Lung (tissue), 12 donors: ENCODE data around the gene TRIM44. TPM values are rescaled to one million over a fixed set of nuclear protein-coding genes. Genes with fewer than 3 reads are reported as not detected.

Experiments
- ATAC-seq: fragments of 200-7000 bp; cut with Tn5 transposase; one replicate; pipeline ENCODE4 v1.9.1; 2020; ENCODE audit warnings: moderate number of reproducible peaks; ENCODE audit not compliant: insufficient read depth, low FRiP score
- DNase-seq, 3 donors: peaks; one replicate each; pipeline ENCODE4 v3.0.0-alpha.2; 2013 to 2017
- H3K27ac ChIP-seq, 2 donors: one replicate each; pipeline ENCODE4 v1.5.1; 2013; ENCODE audit warnings: mild to moderate bottlenecking in 2 of 2, moderate library complexity in 2 of 2, control low read depth in 1 of 2, inconsistent platforms in 1 of 2, low read depth in 1 of 2, low read length in 1 of 2
- H3K27me3 ChIP-seq, 3 donors: one replicate each; pipeline ENCODE4 v1.5.1; 2013; ENCODE audit warnings: low read length in 2 of 3; ENCODE audit not compliant: control insufficient read depth in 3 of 3, insufficient read depth in 3 of 3
- H3K36me3 ChIP-seq, 4 donors: one replicate each; pipeline ENCODE4 v1.5.1; 2013; ENCODE audit warnings: low read length in 4 of 4, mild to moderate bottlenecking in 1 of 4, moderate library complexity in 1 of 4; ENCODE audit not compliant: control insufficient read depth in 4 of 4, insufficient read depth in 4 of 4
- H3K4me1 ChIP-seq, 5 donors: one replicate each; pipeline ENCODE4 v1.5.1; 2013; ENCODE audit warnings: low read length in 5 of 5, mild to moderate bottlenecking in 2 of 5, moderate library complexity in 1 of 5; ENCODE audit not compliant: control insufficient read depth in 5 of 5, insufficient read depth in 5 of 5
- H3K4me3 ChIP-seq: one replicate; pipeline ENCODE4 v1.5.1; 2013; ENCODE audit warnings: mild to moderate bottlenecking, control low read depth, moderate library complexity
- H3K9ac ChIP-seq, 2 donors: one replicate each; pipeline ENCODE4 v1.5.1; 2013; ENCODE audit warnings: low read length in 2 of 2, control low read depth in 1 of 2; ENCODE audit not compliant: insufficient read depth in 1 of 2
- H3K9me3 ChIP-seq, 4 donors: one replicate each; pipeline ENCODE4 v1.5.1; 2013; ENCODE audit warnings: low read length in 3 of 4, mild to moderate bottlenecking in 1 of 4, moderate library complexity in 1 of 4; ENCODE audit not compliant: control insufficient read depth in 4 of 4, insufficient read depth in 3 of 4
- WGBS, 2 donors: extraction: QIAGEN DNeasy Blood & Tissue Kit; methylation state at CpG; one replicate each; pipeline ENCODE4 v1.1.7; 2013; 5-methylcytosine and 5-hydroxymethylcytosine counted together
- polyA plus RNA-seq, 2 donors: library from polyadenylated mRNA; stranded (reverse); fragments of 200-250 nt; gene quantifications; one replicate each; pipeline ENCODE4 v1.2.1, GENCODE V29; 2013
- total RNA-seq, 2 donors: library from RNA; depleted of rRNA in 1 of 2; stranded (reverse); fragments of >200 nt in 1 of 2; gene quantifications; one replicate each; pipeline ENCODE4 v1.2.1, GENCODE V29; 2014 to 2021
- TF ChIP-seq, protein P1 (sequence below): IDR thresholded peaks from 2 replicates; pipeline ENCODE4 v1.5.1; 2012; ENCODE audit warnings: mild to moderate bottlenecking; ENCODE audit errors: control extremely low read depth, extremely low read depth
- donor health status: control.
- donor health status: control.
- donor health status: Bipolar disorder and iron deficiency.
- donor health status: healthy.
- donor health status: DM: yes; HTN: yes; CAD: no.

TRIM44 gene
- total and polyA plus RNA-seq, 4 donors = 9.1 to 62.2 (median 22.7) TPM

DNA sequence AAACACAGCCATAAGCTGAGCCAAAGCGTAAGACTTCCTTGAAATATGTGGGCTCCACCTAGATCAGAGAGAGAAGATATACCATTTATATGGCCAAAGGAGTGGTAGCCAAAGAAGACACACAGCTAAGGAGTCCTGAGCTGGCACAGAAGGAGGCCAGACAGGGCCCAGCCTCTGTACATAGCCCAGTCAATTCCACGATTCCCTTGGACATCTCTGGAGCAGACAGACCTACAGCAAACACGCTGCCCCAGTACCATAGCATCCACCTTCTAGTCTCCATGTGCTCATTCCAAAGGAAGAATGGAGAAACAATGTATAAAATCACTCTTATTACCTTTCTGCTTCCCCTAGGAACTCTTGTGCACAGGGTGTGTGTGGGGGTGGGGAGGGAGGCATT, 179.2 kb downstream of the TRIM44 start:
- no peak for ATAC-seq
- H3K4me1 ChIP-seq = no peaks in the 10 kb centered on the region

DNA sequence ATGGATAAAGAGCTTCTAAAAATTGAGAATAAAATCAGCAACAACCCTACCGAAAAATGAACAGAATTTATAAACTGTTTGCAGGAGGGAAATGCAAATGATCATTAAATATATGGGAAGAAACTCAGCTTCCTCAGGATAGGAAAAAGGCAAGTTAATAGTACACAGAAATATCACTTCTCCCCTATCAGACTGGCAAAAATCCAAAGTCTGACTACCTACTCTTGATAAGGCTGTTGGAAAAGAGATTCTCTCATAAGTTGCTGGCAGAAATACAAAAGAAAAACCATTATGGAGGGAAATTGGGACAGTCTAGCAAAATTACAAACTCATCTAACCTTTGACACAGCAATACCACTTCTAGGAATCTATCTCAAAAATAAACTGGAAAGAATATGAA, 180.4 kb downstream of the TRIM44 start:
- Histone ChIP-seq H3K36me3 (no peaks in the 10 kb centered on the region), H3K4me3 (no peak overlapping the region), H3K9ac (no peak overlapping the region), H3K27me3 (no peaks in the 10 kb centered on the region), H3K4me1 (peaks cover 0 to under 1% (median 0%) of the 10 kb centered on the region in 5 donors), H3K27ac (no peak overlapping the region), H3K9me3 (peaks cover 0 to 3% (median 0%) of the 10 kb centered on the region in 4 donors)
- TF ChIP-seq, protein P1, sequence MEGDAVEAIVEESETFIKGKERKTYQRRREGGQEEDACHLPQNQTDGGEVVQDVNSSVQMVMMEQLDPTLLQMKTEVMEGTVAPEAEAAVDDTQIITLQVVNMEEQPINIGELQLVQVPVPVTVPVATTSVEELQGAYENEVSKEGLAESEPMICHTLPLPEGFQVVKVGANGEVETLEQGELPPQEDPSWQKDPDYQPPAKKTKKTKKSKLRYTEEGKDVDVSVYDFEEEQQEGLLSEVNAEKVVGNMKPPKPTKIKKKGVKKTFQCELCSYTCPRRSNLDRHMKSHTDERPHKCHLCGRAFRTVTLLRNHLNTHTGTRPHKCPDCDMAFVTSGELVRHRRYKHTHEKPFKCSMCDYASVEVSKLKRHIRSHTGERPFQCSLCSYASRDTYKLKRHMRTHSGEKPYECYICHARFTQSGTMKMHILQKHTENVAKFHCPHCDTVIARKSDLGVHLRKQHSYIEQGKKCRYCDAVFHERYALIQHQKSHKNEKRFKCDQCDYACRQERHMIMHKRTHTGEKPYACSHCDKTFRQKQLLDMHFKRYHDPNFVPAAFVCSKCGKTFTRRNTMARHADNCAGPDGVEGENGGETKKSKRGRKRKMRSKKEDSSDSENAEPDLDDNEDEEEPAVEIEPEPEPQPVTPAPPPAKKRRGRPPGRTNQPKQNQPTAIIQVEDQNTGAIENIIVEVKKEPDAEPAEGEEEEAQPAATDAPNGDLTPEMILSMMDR = no peak
- ATAC-seq = no peak
- DNase-seq = no peak
- 0% methylated on average over 1 of the region's 1 CpG for WGBS, 2 donors

More for the DNA sequence above, 179.2 kb downstream of the TRIM44 start:
- 95 to 97% methylated on average over 3 of the region's 3 CpGs for WGBS, 2 donors
- Histone ChIP-seq H3K9ac (no peak overlapping the region), H3K27me3 (no peaks in the 10 kb centered on the region), H3K36me3 (no peaks in the 10 kb centered on the region), H3K27ac (no peak overlapping the region), H3K4me3 (no peak overlapping the region), H3K9me3 (peaks cover 0 to 1% (median 0%) of the 10 kb centered on the region in 4 donors)
- DNase-seq = no peak
- TF ChIP-seq, protein P1 = no peak

DNA sequence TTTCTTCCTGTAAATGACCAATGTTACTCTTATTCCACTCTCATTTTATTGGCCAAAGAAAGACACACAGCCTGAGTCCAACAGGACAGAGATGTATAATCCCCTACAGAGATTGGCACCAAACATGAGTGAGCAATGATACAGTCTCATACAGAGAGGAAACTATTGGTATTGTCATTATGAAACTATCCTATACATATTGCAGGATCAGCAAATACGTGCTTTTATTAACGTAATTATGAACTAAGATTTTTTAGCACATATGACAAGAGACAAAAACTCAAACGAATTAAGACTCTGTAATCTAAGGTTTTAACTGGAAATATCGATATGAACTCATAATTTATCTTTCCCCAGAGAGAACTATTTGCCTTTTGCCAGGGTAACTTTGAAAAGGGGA, 182.0 kb downstream of the TRIM44 start:
- Histone ChIP-seq H3K27me3 (no peaks in the 10 kb centered on the region), H3K4me3 (no peak overlapping the region), H3K9me3 (peaks cover 0 to 3% (median 0%) of the 10 kb centered on the region in 4 donors), H3K36me3 (no peaks in the 10 kb centered on the region), H3K27ac (no peak overlapping the region), H3K9ac (no peak overlapping the region), H3K4me1 (peaks cover 0 to 7% (median 0%) of the 10 kb centered on the region in 5 donors)
- ATAC-seq (no peak), DNase-seq (no peak)
- 83 to 89% methylated on average over 4 of the region's 4 CpGs for WGBS, 2 donors
- TF ChIP-seq, protein P1 = no peak

DNA sequence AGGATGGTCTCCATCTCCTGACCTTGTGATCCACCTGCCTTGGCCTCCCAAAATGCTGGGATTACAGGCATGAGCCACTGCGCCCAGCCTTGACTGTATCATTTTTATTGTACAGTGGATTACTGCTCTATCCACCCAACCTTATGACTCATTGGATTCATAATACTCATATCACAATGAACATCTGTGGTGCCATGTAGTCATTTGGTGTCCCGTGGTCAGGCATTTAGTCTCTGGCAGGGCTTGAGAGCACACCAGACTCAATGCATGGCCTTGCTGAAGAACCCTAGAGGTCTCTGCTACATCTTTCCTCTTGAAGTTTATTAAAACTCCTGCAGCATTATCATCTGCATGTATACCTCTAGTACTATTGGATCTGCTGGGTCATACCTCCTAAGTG, 183.3 kb downstream of the TRIM44 start:
- no peak overlapping the region for H3K4me3 ChIP-seq
- no peak overlapping the region for H3K9ac ChIP-seq
- peaks cover 0 to 7% (median 0%) of the 10 kb centered on the region in 5 donors for H3K4me1 ChIP-seq
- H3K27me3 ChIP-seq = no peaks in the 10 kb centered on the region
- no peak for DNase-seq
- ATAC-seq = no peak
- H3K27ac ChIP-seq = no peak overlapping the region
- 93% methylated on average over 2 of the region's 2 CpGs for WGBS, 2 donors
- H3K36me3 ChIP-seq = no peaks in the 10 kb centered on the region
- TF ChIP-seq, protein P1 = no peak
- peaks cover 0 to 1% (median 0%) of the 10 kb centered on the region in 4 donors for H3K9me3 ChIP-seq
